ENCODE data around the gene PACS1.

GRCh38 chr11:66194391-66194790 is 124.3 kb downstream of the PACS1 start:
- TF ChIP-seq CTCF (IDR thresholded peaks at IDR 0.05; ENCODE audit: low read depth, low read length, poor library complexity, severe bottlenecking) = no peak
- TF ChIP-seq EZH2phosphoT487 (IDR thresholded peaks at IDR 0.05; ENCODE audit: borderline replicate concordance, low read length) = no peak
